ENCODE measurements around the gene TRIM67.
"Not testable (repeated sequence)": the region's sequence is repeated elsewhere in the genome, so short reads cannot be mapped to it uniquely, and the experiment has no call there.

TRIM67 gene

GRCh38 chr1:231124746-231125145, 37.1 kb upstream of the TRIM67 start:
- H3K9me3 ChIP-seq, result no peaks in the 10 kb centered on the region
- no peak overlapping the region for H3K4me3 ChIP-seq (ENCODE audit: low read depth in 1 of 2, low read length in 1 of 2)
- H3K27me3 ChIP-seq, result peaks cover 17% of the 10 kb centered on the region
- H3K27ac ChIP-seq, result no peak overlapping the region
- no peaks in the 10 kb centered on the region for H3K36me3 ChIP-seq
- TF ChIP-seq CTCF (IDR thresholded peaks at IDR 0.05), result no peak
- no peaks in the 10 kb centered on the region for H3K4me1 ChIP-seq (ENCODE audit: control insufficient read depth in 1 of 2, insufficient read depth in 1 of 2, low read depth in 1 of 2, low read length in 1 of 2)

GRCh38 chr1:231125972-231126580, 35.8 kb upstream of the TRIM67 start:
- Histone ChIP-seq H3K36me3 (no peaks in the 10 kb centered on the region), H3K9me3 (no peaks in the 10 kb centered on the region), H3K4me1 (ENCODE audit: control insufficient read depth in 1 of 2, insufficient read depth in 1 of 2, low read depth in 1 of 2, low read length in 1 of 2) (no peaks in the 10 kb centered on the region), H3K27ac (no peak overlapping the region), H3K4me3 (ENCODE audit: low read depth in 1 of 2, low read length in 1 of 2) (no peak overlapping the region), H3K27me3 (peaks cover 8% of the 10 kb centered on the region)
- TF ChIP-seq CTCF (IDR thresholded peaks at IDR 0.05), result no peak

- H3K36me3 ChIP-seq; H3K4me1 ChIP-seq (ENCODE audit: control insufficient read depth in 1 of 2, insufficient read depth in 1 of 2, low read depth in 1 of 2, low read length in 1 of 2); H3K9me3 ChIP-seq; H3K27me3 ChIP-seq; H3K27ac ChIP-seq; H3K4me3 ChIP-seq (ENCODE audit: low read depth in 1 of 2, low read length in 1 of 2): not testable (repeated sequence)
Observed at GRCh38 chr1:231127106-231127505, 34.8 kb upstream of the TRIM67 start.

- not testable (repeated sequence) for H3K4me3 ChIP-seq (ENCODE audit: low read depth in 1 of 2, low read length in 1 of 2); H3K27me3 ChIP-seq; H3K27ac ChIP-seq; H3K9me3 ChIP-seq; H3K36me3 ChIP-seq; H3K4me1 ChIP-seq (ENCODE audit: control insufficient read depth in 1 of 2, insufficient read depth in 1 of 2, low read depth in 1 of 2, low read length in 1 of 2)
Observed at GRCh38 chr1:231128471-231128870, 33.4 kb upstream of the TRIM67 start.

GRCh38 chr1:231130544-231130943, 31.3 kb upstream of the TRIM67 start:
- no peaks in the 10 kb centered on the region for H3K36me3 ChIP-seq

GRCh38 chr1:231132591-231132990, 29.3 kb upstream of the TRIM67 start:
- H3K36me3 ChIP-seq; H3K4me1 ChIP-seq (ENCODE audit: control insufficient read depth in 1 of 2, insufficient read depth in 1 of 2, low read depth in 1 of 2, low read length in 1 of 2); H3K4me3 ChIP-seq (ENCODE audit: low read depth in 1 of 2, low read length in 1 of 2); H3K27me3 ChIP-seq; H3K27ac ChIP-seq; H3K9me3 ChIP-seq: not testable (repeated sequence)

More at GRCh38 chr1:231130544-231130943, 31.3 kb upstream of the TRIM67 start:
- Histone ChIP-seq H3K4me1 (ENCODE audit: control insufficient read depth in 1 of 2, insufficient read depth in 1 of 2, low read depth in 1 of 2, low read length in 1 of 2) (no peaks in the 10 kb centered on the region), H3K4me3 (ENCODE audit: low read depth in 1 of 2, low read length in 1 of 2) (no peak overlapping the region), H3K9me3 (no peaks in the 10 kb centered on the region), H3K27me3 (no peaks in the 10 kb centered on the region), H3K27ac (no peak overlapping the region)
- TF ChIP-seq CTCF (IDR thresholded peaks at IDR 0.05), result no peak

GRCh38 chr1:231134624-231135023, 27.2 kb upstream of the TRIM67 start:
- Histone ChIP-seq H3K27ac (no peak overlapping the region), H3K4me1 (ENCODE audit: control insufficient read depth in 1 of 2, insufficient read depth in 1 of 2, low read depth in 1 of 2, low read length in 1 of 2) (no peaks in the 10 kb centered on the region)
- no peak for TF ChIP-seq CTCF (IDR thresholded peaks at IDR 0.05)

More at GRCh38 chr1:231134624-231135023, 27.2 kb upstream of the TRIM67 start:
- Histone ChIP-seq H3K4me3 (ENCODE audit: low read depth in 1 of 2, low read length in 1 of 2) (no peak overlapping the region), H3K9me3 (no peaks in the 10 kb centered on the region), H3K36me3 (no peaks in the 10 kb centered on the region), H3K27me3 (peaks cover 17% of the 10 kb centered on the region)

Measured in neutrophil (primary cell).